Measurements from ENCODE around the gene NR3C2. TPM values are rescaled to one million over a fixed set of nuclear protein-coding genes. Genes with fewer than 3 reads are reported as not detected.

NR3C2 gene
- total RNA-seq, 1 donor from 2014 or later: 16.7 TPM

- Histone ChIP-seq H3K9ac (ENCODE audit: low read depth in 1 of 3, low read length in 3 of 3) (no peak overlapping the region), H3K27ac (ENCODE audit: low read depth, low read length) (no peak overlapping the region), H3K9me3 (ENCODE audit: control insufficient read depth in 3 of 3, low read length in 3 of 3) (no peaks in the 10 kb centered on the region), H3K4me1 (ENCODE audit: control insufficient read depth in 3 of 3, insufficient read depth in 3 of 3, low read length in 3 of 3) (peaks cover 0 to 4% (median 3%) of the 10 kb centered on the region in 3 donors), H3K4me3 (ENCODE audit: low read length in 3 of 3) (no peak overlapping the region), H3K36me3 (ENCODE audit: control insufficient read depth in 3 of 3, insufficient read depth in 3 of 3, low read length in 3 of 3) (no peaks in the 10 kb centered on the region), H3K27me3 (ENCODE audit: control insufficient read depth in 3 of 3, insufficient read depth in 3 of 3, low read length in 3 of 3) (no peaks in the 10 kb centered on the region)
These were observed 139.8 kb downstream of the NR3C2 start for GRCh38 chr4:148302416-148302815.

- no peaks in the 10 kb centered on the region for H3K9me3 ChIP-seq (ENCODE audit: control insufficient read depth in 3 of 3, low read length in 3 of 3)
- no peak overlapping the region for H3K27ac ChIP-seq (ENCODE audit: low read depth, low read length)
- no peak overlapping the region for H3K9ac ChIP-seq (ENCODE audit: low read depth in 1 of 3, low read length in 3 of 3)
- no peaks in the 10 kb centered on the region for H3K27me3 ChIP-seq (ENCODE audit: control insufficient read depth in 3 of 3, insufficient read depth in 3 of 3, low read length in 3 of 3)
- H3K36me3 ChIP-seq (ENCODE audit: control insufficient read depth in 3 of 3, insufficient read depth in 3 of 3, low read length in 3 of 3): no peaks in the 10 kb centered on the region
- no peak overlapping the region for H3K4me3 ChIP-seq (ENCODE audit: low read length in 3 of 3)
- peaks cover 0 to 2% (median 1%) of the 10 kb centered on the region in 3 donors for H3K4me1 ChIP-seq (ENCODE audit: control insufficient read depth in 3 of 3, insufficient read depth in 3 of 3, low read length in 3 of 3)
These were observed 141.3 kb downstream of the NR3C2 start for GRCh38 chr4:148300877-148301276.

- Histone ChIP-seq H3K27ac (ENCODE audit: low read depth, low read length) (no peak overlapping the region), H3K4me3 (ENCODE audit: low read length in 3 of 3) (no peak overlapping the region), H3K9ac (ENCODE audit: low read depth in 1 of 3, low read length in 3 of 3) (no peak overlapping the region), H3K4me1 (ENCODE audit: control insufficient read depth in 3 of 3, insufficient read depth in 3 of 3, low read length in 3 of 3) (no peaks in the 10 kb centered on the region), H3K36me3 (ENCODE audit: control insufficient read depth in 3 of 3, insufficient read depth in 3 of 3, low read length in 3 of 3) (no peaks in the 10 kb centered on the region), H3K9me3 (ENCODE audit: control insufficient read depth in 3 of 3, low read length in 3 of 3) (no peaks in the 10 kb centered on the region), H3K27me3 (ENCODE audit: control insufficient read depth in 3 of 3, insufficient read depth in 3 of 3, low read length in 3 of 3) (no peaks in the 10 kb centered on the region)
These were observed 142.9 kb downstream of the NR3C2 start for GRCh38 chr4:148299337-148299736.

GRCh38 chr4:148296498-148296897, 145.7 kb downstream of the NR3C2 start:
- no peak overlapping the region for H3K27ac ChIP-seq (ENCODE audit: low read depth, low read length)
- no peak overlapping the region for H3K4me3 ChIP-seq (ENCODE audit: low read length in 3 of 3)
- H3K9me3 ChIP-seq (ENCODE audit: control insufficient read depth in 3 of 3, low read length in 3 of 3): no peaks in the 10 kb centered on the region
- no peaks in the 10 kb centered on the region for H3K36me3 ChIP-seq (ENCODE audit: control insufficient read depth in 3 of 3, insufficient read depth in 3 of 3, low read length in 3 of 3)
- no peaks in the 10 kb centered on the region for H3K27me3 ChIP-seq (ENCODE audit: control insufficient read depth in 3 of 3, insufficient read depth in 3 of 3, low read length in 3 of 3)
- H3K4me1 ChIP-seq (ENCODE audit: control insufficient read depth in 3 of 3, insufficient read depth in 3 of 3, low read length in 3 of 3): no peaks in the 10 kb centered on the region
- no peak overlapping the region for H3K9ac ChIP-seq (ENCODE audit: low read depth in 1 of 3, low read length in 3 of 3)

- H3K4me1 ChIP-seq (ENCODE audit: control insufficient read depth in 3 of 3, insufficient read depth in 3 of 3, low read length in 3 of 3): no peaks in the 10 kb centered on the region
- H3K27me3 ChIP-seq (ENCODE audit: control insufficient read depth in 3 of 3, insufficient read depth in 3 of 3, low read length in 3 of 3): no peaks in the 10 kb centered on the region
- H3K9me3 ChIP-seq (ENCODE audit: control insufficient read depth in 3 of 3, low read length in 3 of 3): no peaks in the 10 kb centered on the region
- no peak overlapping the region for H3K9ac ChIP-seq (ENCODE audit: low read depth in 1 of 3, low read length in 3 of 3)
- no peaks in the 10 kb centered on the region for H3K36me3 ChIP-seq (ENCODE audit: control insufficient read depth in 3 of 3, insufficient read depth in 3 of 3, low read length in 3 of 3)
- no peak overlapping the region for H3K27ac ChIP-seq (ENCODE audit: low read depth, low read length)
- H3K4me3 ChIP-seq (ENCODE audit: low read length in 3 of 3): no peak overlapping the region
These were observed 146.6 kb downstream of the NR3C2 start for GRCh38 chr4:148295642-148296041.

GRCh38 chr4:148293571-148293970, 148.6 kb downstream of the NR3C2 start:
- no peaks in the 10 kb centered on the region for H3K9me3 ChIP-seq (ENCODE audit: control insufficient read depth in 3 of 3, low read length in 3 of 3)
- no peaks in the 10 kb centered on the region for H3K36me3 ChIP-seq (ENCODE audit: control insufficient read depth in 3 of 3, insufficient read depth in 3 of 3, low read length in 3 of 3)
- H3K27me3 ChIP-seq (ENCODE audit: control insufficient read depth in 3 of 3, insufficient read depth in 3 of 3, low read length in 3 of 3): no peaks in the 10 kb centered on the region
- no peak overlapping the region for H3K4me3 ChIP-seq (ENCODE audit: low read length in 3 of 3)
- no peak overlapping the region for H3K27ac ChIP-seq (ENCODE audit: low read depth, low read length)
- no peak overlapping the region for H3K9ac ChIP-seq (ENCODE audit: low read depth in 1 of 3, low read length in 3 of 3)
- peaks cover 1 to 5% (median 4%) of the 10 kb centered on the region in 3 donors for H3K4me1 ChIP-seq (ENCODE audit: control insufficient read depth in 3 of 3, insufficient read depth in 3 of 3, low read length in 3 of 3)

- Histone ChIP-seq H3K9ac (ENCODE audit: low read depth in 1 of 3, low read length in 3 of 3) (no peak overlapping the region), H3K27me3 (ENCODE audit: control insufficient read depth in 3 of 3, insufficient read depth in 3 of 3, low read length in 3 of 3) (no peaks in the 10 kb centered on the region), H3K4me3 (ENCODE audit: low read length in 3 of 3) (no peak overlapping the region), H3K36me3 (ENCODE audit: control insufficient read depth in 3 of 3, insufficient read depth in 3 of 3, low read length in 3 of 3) (no peaks in the 10 kb centered on the region), H3K9me3 (ENCODE audit: control insufficient read depth in 3 of 3, low read length in 3 of 3) (no peaks in the 10 kb centered on the region), H3K27ac (ENCODE audit: low read depth, low read length) (no peak overlapping the region), H3K4me1 (ENCODE audit: control insufficient read depth in 3 of 3, insufficient read depth in 3 of 3, low read length in 3 of 3) (peaks cover 4 to 7% (median 7%) of the 10 kb centered on the region in 3 donors)
These were observed 149.5 kb downstream of the NR3C2 start for GRCh38 chr4:148292686-148293085.

GRCh38 chr4:148289740-148290139, 152.5 kb downstream of the NR3C2 start:
- Histone ChIP-seq H3K9me3 (ENCODE audit: control insufficient read depth in 3 of 3, low read length in 3 of 3) (no peaks in the 10 kb centered on the region), H3K36me3 (ENCODE audit: control insufficient read depth in 3 of 3, insufficient read depth in 3 of 3, low read length in 3 of 3) (no peaks in the 10 kb centered on the region), H3K27me3 (ENCODE audit: control insufficient read depth in 3 of 3, insufficient read depth in 3 of 3, low read length in 3 of 3) (no peaks in the 10 kb centered on the region), H3K4me3 (ENCODE audit: low read length in 3 of 3) (no peak overlapping the region), H3K27ac (ENCODE audit: low read depth, low read length) (no peak overlapping the region), H3K4me1 (ENCODE audit: control insufficient read depth in 3 of 3, insufficient read depth in 3 of 3, low read length in 3 of 3) (peaks cover 4 to 10% (median 10%) of the 10 kb centered on the region in 3 donors), H3K9ac (ENCODE audit: low read depth in 1 of 3, low read length in 3 of 3) (no peak overlapping the region)

GRCh38 chr4:148288448-148288847, 153.8 kb downstream of the NR3C2 start:
- peaks cover 9 to 19% (median 19%) of the 10 kb centered on the region in 3 donors for H3K4me1 ChIP-seq (ENCODE audit: control insufficient read depth in 3 of 3, insufficient read depth in 3 of 3, low read length in 3 of 3)
- no peaks in the 10 kb centered on the region for H3K27me3 ChIP-seq (ENCODE audit: control insufficient read depth in 3 of 3, insufficient read depth in 3 of 3, low read length in 3 of 3)
- H3K9me3 ChIP-seq (ENCODE audit: control insufficient read depth in 3 of 3, low read length in 3 of 3): no peaks in the 10 kb centered on the region
- no peak overlapping the region for H3K27ac ChIP-seq (ENCODE audit: low read depth, low read length)
- H3K9ac ChIP-seq (ENCODE audit: low read depth in 1 of 3, low read length in 3 of 3): no peak overlapping the region
- H3K4me3 ChIP-seq (ENCODE audit: low read length in 3 of 3): no peak overlapping the region
- H3K36me3 ChIP-seq (ENCODE audit: control insufficient read depth in 3 of 3, insufficient read depth in 3 of 3, low read length in 3 of 3): no peaks in the 10 kb centered on the region

GRCh38 chr4:148287111-148287510, 155.1 kb downstream of the NR3C2 start:
- Histone ChIP-seq H3K9ac (ENCODE audit: low read depth in 1 of 3, low read length in 3 of 3) (no peak overlapping the region), H3K4me1 (ENCODE audit: control insufficient read depth in 3 of 3, insufficient read depth in 3 of 3, low read length in 3 of 3) (peaks cover 16 to 27% (median 21%) of the 10 kb centered on the region in 3 donors), H3K27ac (ENCODE audit: low read depth, low read length) (no peak overlapping the region), H3K9me3 (ENCODE audit: control insufficient read depth in 3 of 3, low read length in 3 of 3) (no peaks in the 10 kb centered on the region), H3K36me3 (ENCODE audit: control insufficient read depth in 3 of 3, insufficient read depth in 3 of 3, low read length in 3 of 3) (no peaks in the 10 kb centered on the region), H3K27me3 (ENCODE audit: control insufficient read depth in 3 of 3, insufficient read depth in 3 of 3, low read length in 3 of 3) (no peaks in the 10 kb centered on the region), H3K4me3 (ENCODE audit: low read length in 3 of 3) (no peak overlapping the region)

- Histone ChIP-seq H3K9me3 (ENCODE audit: control insufficient read depth in 3 of 3, low read length in 3 of 3) (no peaks in the 10 kb centered on the region), H3K9ac (ENCODE audit: low read depth in 1 of 3, low read length in 3 of 3) (no peak overlapping the region), H3K4me3 (ENCODE audit: low read length in 3 of 3) (no peak overlapping the region), H3K36me3 (ENCODE audit: control insufficient read depth in 3 of 3, insufficient read depth in 3 of 3, low read length in 3 of 3) (no peaks in the 10 kb centered on the region), H3K27me3 (ENCODE audit: control insufficient read depth in 3 of 3, insufficient read depth in 3 of 3, low read length in 3 of 3) (no peaks in the 10 kb centered on the region), H3K27ac (ENCODE audit: low read depth, low read length) (no peak overlapping the region), H3K4me1 (ENCODE audit: control insufficient read depth in 3 of 3, insufficient read depth in 3 of 3, low read length in 3 of 3) (peaks cover 16 to 27% (median 21%) of the 10 kb centered on the region in 3 donors)
These were observed 156.2 kb downstream of the NR3C2 start for GRCh38 chr4:148286012-148286411.

Data from skeletal muscle tissue (tissue), 4 donors.